Dermis blood vessel endothelial cell (primary cell): ENCODE data around the gene LMF1. TPM values are rescaled to one million over a fixed set of nuclear protein-coding genes. Genes with fewer than 3 reads are reported as not detected.

Experiments used
- DNase-seq: peaks from one replicate; pipeline ENCODE4 v3.0.0; 2010
- total RNA-seq: library from RNA; depleted of rRNA; stranded (reverse); fragments of >200 nt; gene quantifications from 2 replicates; pipeline ENCODE4 v1.2.3, GENCODE V29; 2014

LMF1 gene
- total RNA-seq, 1 donor from 2014 or later: 14.6 TPM

DNA sequence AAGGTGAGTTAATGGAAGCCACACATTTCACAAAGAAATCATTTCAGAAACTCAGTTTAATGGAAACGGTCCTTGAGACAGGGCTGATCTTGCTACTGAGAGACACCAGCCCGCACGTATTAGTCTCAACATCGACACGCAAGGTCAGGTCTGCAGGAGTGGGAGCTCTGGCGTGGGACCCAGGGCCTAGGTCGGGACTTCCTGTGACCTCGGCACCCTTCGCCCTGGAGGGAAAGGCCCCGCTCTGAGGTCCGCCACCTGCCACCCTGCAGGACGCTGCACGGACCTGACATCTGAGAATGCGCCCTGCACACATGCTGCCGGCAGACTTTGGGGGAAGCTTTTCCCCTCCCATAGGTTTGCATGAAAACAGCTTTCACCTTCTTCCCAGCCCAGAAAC lies 59.7 kb downstream of the LMF1 start:
- DNase-seq: no peak

- no peak for DNase-seq
Measured at GRCh38 chr16:910181-910580, 60.6 kb downstream of the LMF1 start.

DNA sequence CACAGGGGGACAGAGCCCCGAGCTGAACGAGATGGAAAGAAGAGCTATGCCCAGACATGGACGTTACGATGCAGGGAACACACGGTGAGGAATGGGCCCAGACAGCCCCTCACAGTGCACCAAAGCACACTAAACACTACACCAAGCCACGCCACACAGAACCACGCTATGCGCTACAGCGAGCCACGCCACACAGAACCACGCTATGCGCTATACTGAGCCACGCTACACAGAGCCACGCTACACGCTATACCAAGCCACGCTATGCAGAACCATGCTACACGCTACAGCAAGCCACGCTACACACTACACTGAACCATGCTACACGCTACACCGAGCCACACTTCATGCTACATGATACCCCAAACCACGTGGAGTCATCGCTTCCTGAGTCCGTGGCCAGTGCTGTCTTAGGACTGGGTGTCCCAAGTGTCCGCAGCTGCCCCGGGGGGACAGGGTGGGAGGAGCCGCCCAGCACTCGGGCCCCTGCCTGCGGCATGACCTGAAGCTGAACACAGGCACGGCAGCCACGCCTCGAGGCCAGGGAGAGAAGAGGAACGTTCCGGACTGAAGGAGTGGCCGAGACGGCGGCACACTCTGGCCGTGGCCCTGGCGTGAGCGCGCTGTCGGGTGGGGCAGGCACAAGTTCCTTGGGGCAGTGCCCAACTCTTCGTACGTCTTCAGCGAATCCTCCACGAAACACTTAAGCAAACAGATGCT lies 61.3 kb downstream of the LMF1 start:
- DNase-seq: no peak

GRCh38 chr16:908526-909155 lies 62.1 kb downstream of the LMF1 start:
- DNase-seq: no peak

- no peak for DNase-seq
Measured at GRCh38 chr16:907842-908241, 62.9 kb downstream of the LMF1 start.

DNA sequence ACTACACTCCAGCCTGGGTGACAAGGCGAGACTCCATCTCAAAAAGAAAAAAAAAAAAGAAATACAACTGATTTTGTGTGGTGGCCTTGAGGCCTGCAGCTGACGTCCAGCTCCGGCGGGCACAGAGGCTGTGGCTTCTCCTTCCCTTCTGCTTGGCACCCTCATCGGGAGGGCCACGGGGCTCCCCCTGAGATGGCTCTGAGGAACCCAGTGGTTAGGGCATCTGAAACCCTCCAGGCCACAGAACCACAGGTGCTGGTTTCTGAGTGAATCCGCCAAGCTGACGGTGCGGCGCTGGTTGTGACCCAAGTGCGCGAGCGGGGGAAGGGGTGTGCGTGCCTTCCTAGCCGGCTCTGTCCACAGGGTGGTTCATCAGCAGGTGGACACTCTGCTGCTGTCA lies 63.4 kb downstream of the LMF1 start:
- DNase-seq: no peak

DNA sequence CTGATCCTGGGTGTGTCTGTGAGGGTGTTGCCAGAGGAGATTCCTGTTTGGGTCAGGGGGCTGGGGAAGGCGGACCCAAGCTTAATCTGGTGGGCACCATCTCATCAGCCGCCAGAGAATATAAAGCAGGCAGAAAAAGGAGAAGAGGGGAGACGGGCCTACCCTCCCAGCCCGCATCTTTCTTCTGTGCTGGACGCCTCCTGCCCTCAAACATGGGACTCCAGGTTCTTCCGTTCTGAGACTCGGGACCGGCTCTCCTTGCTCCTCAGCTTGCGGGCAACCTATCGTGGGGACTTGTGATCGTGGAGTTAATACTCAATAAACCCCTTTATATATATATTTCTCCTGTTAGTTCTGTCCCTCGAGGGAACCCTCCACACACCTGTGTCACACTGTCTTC lies 64.5 kb downstream of the LMF1 start:
- no peak for DNase-seq

- no peak for DNase-seq
Measured at GRCh38 chr16:901715-902601, 68.8 kb downstream of the LMF1 start.

DNA sequence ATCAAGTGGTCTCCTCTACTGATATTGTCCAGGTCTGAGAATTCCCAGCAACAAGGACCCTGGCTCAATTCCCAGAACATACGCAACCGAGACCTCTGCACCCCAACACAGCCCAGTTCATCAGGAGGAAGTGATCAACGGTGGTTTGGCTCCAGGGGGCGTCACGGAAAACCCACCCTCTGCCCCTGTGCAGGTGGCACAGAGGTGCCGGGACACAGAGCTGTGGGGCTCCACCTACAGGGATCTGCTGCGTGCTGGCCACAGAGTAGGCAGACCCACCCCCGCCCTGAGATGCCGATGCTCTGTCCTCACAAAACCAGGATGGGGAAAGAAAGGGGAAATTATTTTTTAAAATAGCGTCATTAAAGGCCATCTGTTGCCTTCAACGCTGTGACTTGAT lies 69.6 kb downstream of the LMF1 start:
- DNase-seq: no peak

DNA sequence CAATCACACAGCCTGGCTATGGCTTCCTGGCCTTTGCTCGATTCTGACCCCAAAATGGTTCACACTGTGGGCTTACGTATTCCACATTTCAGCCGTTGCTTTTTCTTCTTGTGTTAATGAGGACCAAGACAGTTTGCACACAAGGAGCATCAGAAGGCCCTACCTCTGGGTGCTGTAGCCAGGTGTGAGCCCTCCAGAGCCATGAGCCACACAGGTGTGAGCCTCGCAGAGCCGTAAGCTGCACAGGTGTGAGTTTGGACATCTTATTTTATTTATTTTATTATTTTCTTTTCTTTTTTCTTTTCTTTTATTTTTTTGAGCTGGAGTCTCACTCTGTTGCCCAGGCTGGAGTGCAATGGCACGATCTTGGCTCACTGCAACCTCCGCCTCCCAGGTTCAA lies 70.6 kb downstream of the LMF1 start:
- no peak for DNase-seq

DNA sequence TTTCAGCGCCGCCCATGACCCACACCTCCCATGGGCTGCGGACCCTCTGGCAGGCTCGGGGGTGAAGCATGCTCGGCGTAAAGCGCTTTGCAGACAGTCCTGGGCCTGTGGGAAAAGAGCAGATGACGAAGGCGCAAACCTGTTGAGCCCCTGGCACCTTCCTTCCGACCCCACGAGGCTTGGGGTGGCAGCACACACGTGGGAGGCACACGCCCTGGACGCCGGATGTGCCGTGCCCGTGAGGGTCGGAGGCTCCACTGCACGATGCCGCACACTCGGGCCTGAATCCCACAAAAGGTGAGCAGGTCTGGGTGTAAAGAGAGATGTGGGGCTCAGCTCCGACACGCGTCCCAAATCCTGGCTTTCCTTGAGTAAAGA lies 71.1 kb downstream of the LMF1 start:
- no peak for DNase-seq

DNA sequence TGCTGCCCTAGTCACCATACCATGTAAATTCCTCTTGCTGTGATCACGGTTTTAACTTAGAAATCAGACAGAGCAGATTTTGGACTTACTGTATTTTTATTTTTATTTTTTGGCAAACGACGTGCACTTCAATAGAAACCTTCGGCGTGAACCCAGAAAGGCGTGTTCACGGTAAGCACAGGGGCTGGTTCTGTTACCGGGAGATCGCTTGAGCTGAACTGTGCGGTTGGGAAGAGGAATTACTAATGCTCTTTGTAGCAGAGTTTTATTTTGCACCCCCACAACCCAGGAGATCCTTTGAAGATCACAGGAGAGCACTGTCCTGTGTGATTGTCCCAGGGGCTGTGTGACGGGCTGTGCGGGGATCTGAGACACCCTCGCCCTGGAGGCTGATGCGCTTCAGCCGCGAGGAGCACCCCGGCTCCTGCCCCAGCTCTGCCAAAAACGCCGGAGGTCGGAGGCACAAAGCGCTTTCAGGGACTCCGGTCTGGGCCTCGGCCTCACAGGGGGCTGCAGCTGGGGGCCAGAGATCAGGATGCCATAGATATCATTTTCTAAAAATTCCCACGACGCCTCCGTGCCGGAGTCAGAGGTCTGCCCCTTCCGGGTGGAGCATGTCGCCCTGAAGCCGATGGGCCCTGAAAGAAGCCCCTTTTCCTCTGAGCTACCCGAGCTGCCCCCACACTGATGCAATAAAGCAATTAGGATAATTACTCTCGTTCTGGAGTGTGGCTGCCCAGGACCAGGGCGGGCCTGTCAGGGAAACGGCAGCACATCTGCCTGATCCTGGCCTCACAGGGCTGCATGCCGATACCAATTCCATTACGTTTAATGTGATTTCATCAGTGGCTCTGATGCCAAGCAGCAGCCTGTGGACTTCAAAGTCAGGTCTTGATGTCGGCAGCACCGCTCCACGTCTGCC lies 71.8 kb downstream of the LMF1 start:
- no peak for DNase-seq

GRCh38 chr16:898216-898615 lies 72.6 kb downstream of the LMF1 start:
- DNase-seq: no peak

DNA sequence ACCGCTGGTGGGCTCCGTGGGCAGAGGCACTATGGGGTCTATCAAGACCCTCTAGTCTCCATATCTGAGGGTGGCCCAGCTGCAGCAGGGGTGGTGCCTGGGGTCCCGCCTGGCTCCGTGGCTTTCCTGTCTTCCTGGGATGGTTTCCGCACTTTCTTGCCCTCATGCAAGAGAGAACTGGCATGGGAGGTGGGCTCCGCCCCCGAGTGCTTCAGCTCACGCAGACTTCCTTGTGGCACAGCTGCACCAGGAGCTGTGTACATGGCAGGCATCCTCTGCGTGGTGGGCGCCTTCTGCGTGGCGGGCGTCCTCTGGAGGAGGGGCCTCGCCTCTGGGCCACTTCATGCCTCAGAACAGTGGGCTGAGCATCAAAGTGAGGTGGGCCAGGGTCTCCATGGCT lies 73.1 kb downstream of the LMF1 start:
- DNase-seq: no peak

GRCh38 chr16:897200-897543 lies 73.6 kb downstream of the LMF1 start:
- DNase-seq: no peak

- no peak for DNase-seq
Measured at GRCh38 chr16:896261-897199, 74.3 kb downstream of the LMF1 start.

- DNase-seq: no peak
Measured at GRCh38 chr16:895371-895770, 75.4 kb downstream of the LMF1 start.

DNA sequence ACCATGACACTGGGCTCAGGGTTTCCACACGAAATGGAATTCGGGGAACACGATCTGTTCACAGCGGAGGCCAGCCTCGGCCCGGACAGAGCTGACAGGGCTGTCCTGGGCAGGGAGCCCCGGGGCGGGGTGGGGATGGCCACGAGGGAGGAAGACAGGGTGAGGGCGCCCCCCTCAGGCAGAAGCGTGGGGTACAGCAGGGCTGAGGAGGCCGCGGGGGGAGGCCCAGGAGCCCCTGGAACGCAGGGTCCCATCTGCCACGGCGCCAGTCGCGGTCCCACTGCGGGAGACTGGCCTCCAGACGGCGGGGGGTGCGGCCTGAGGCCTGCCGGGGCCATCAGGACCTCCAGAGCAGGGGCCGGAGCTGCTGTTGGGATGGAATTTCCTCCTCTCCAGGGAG lies 75.9 kb downstream of the LMF1 start:
- no peak for DNase-seq

- DNase-seq: no peak
Measured at GRCh38 chr16:894136-894535, 76.6 kb downstream of the LMF1 start.

- DNase-seq: no peak
Measured at GRCh38 chr16:893360-893759, 77.4 kb downstream of the LMF1 start.

GRCh38 chr16:892536-893255 lies 78.1 kb downstream of the LMF1 start:
- peak; percentile 15 for DNase-seq
